Endothelial cell of umbilical vein (primary cell): ENCODE measurements around the gene SLCO2A1. TPM values are rescaled to one million over a fixed set of nuclear protein-coding genes. Genes with fewer than 3 reads are reported as not detected.

Source experiments
- BruUV-seq: library from RNA; stranded (reverse); fragments of 400-500 nt; replicated peaks from 2 replicates; lab custom pipeline; 2021; lab: Mats Ljungman, UMichigan
- CTCF ChIA-PET: fragments of 300-600, 350-600 bp; sonication (Branson Sonifier 250); formaldehyde crosslinking; loops from one replicate; lab custom pipeline; 2021; ENCODE audit warnings: antibody characterized with exemption, inconsistent platforms; lab: Charles Lee
- POLR2A ChIA-PET: fragments of 300-600, 350-600 bp; sonication (Branson Sonifier 250); formaldehyde crosslinking; loops from one replicate; lab custom pipeline; 2021; ENCODE audit warnings: antibody characterized with exemption, inconsistent platforms; lab: Charles Lee
- DNase-seq: peaks from one replicate; pipeline ENCODE4 v3.0.0-alpha.2; 2011; ENCODE audit warnings: low read depth, low spot score
- FAIRE-seq: peaks from 2 replicates; lab custom pipeline; 2011; peaks lifted over from hg19 to GRCh38; lab: Jason Lieb, UNC
- H2AFZ ChIP-seq: 2 replicates; pipeline ENCODE4 v1.6.0; 2012; ENCODE audit warnings: low read depth, low read length, control low read depth, inconsistent platforms
- H3K27ac ChIP-seq: 2 replicates; pipeline ENCODE4 v1.5.1; 2011; ENCODE audit warnings: low read depth, mild to moderate bottlenecking, control low read depth, low read length, moderate library complexity; ENCODE audit not compliant: insufficient read depth
- H3K27me3 ChIP-seq, 2 experiments: 2 replicates each; pipeline versions ENCODE4 v1.6.0 to v1.6.1; 2011; ENCODE audit warnings: low read length in 2 of 2, mixed read lengths in 1 of 2; ENCODE audit not compliant: control insufficient read depth in 2 of 2, insufficient read depth in 2 of 2
- H3K36me3 ChIP-seq, 2 experiments: 2 replicates in 1 of 2; 3 replicates in 1 of 2; pipeline ENCODE4 v1.5.1; 2011; ENCODE audit warnings: low read length in 2 of 2, mild to moderate bottlenecking in 1 of 2, moderate library complexity in 1 of 2; ENCODE audit not compliant: control insufficient read depth in 2 of 2, insufficient read depth in 2 of 2; ENCODE audit errors: extremely low read depth in 1 of 2
- H3K4me1 ChIP-seq: 3 replicates; pipeline ENCODE4 v1.5.1; 2011; ENCODE audit warnings: mild to moderate bottlenecking, low read length; ENCODE audit not compliant: control insufficient read depth, insufficient read depth; ENCODE audit errors: extremely low read depth
- H3K4me2 ChIP-seq: 2 replicates; pipeline ENCODE4 v1.6.1; 2011; ENCODE audit warnings: low read length, control low read depth, mixed read lengths; ENCODE audit not compliant: insufficient read depth
- H3K4me3 ChIP-seq, 3 experiments: fragments of 200-600 bp in 1 of 3; sonication (generic), shearing (Covaris generic) in 1 of 3; replicated peaks in 1 of 3; 2 replicates each; pipeline ENCODE4 v1.5.1; 2011 to 2016; ENCODE audit warnings: control low read depth in 3 of 3, low read length in 3 of 3, mild to moderate bottlenecking in 2 of 3, inconsistent platforms in 1 of 3, low read depth in 1 of 3, moderate library complexity in 1 of 3; ENCODE audit not compliant: insufficient read depth in 1 of 3
- H3K79me2 ChIP-seq: 2 replicates; pipeline ENCODE4 v1.6.0; 2012; ENCODE audit warnings: low read length, inconsistent platforms; ENCODE audit not compliant: control insufficient read depth, insufficient read depth
- H3K9ac ChIP-seq: replicated peaks from 2 replicates; pipeline ENCODE3; 2011; ENCODE audit warnings: low read length, control low read depth; ENCODE audit not compliant: insufficient read depth; ENCODE audit errors: extremely low read depth
- H3K9me1 ChIP-seq: replicated peaks from 3 replicates; pipeline ENCODE4 v1.6.0; 2011; ENCODE audit warnings: mild to moderate bottlenecking, low read length; ENCODE audit not compliant: control insufficient read depth, insufficient read depth; ENCODE audit errors: extremely low read depth
- H3K9me3 ChIP-seq: replicated peaks from 2 replicates; pipeline ENCODE4 v1.5.1; 2012; ENCODE audit warnings: low read length, inconsistent platforms; ENCODE audit not compliant: control insufficient read depth, insufficient read depth
- H4K20me1 ChIP-seq: replicated peaks from 2 replicates; pipeline ENCODE3; 2011; ENCODE audit warnings: mild to moderate bottlenecking, low read length; ENCODE audit not compliant: control insufficient read depth, insufficient read depth; ENCODE audit errors: extremely low read depth
- JUN ChIP-seq: IDR thresholded peaks from 2 replicates; pipeline ENCODE4 v1.6.1; 2011; ENCODE audit warnings: borderline replicate concordance, low read depth; ENCODE audit not compliant: insufficient read length, insufficient read depth
- dilution Hi-C: fragments of 300-500 bp; cut with MboI; formaldehyde crosslinking; loops from one replicate; pipeline ENCODE4 v1.15.0; 2019; ENCODE audit warnings: low sequenced_read_pairs; ENCODE audit not compliant: extremely low pct_ligation_motif_present
- intact Hi-C: fragments of 100-400 bp; cut with micrococcal nuclease; formaldehyde crosslinking; loops from one replicate; pipeline ENCODE4 v1.10.0; 2022
- polyA plus RNA-seq, 4 experiments: library from polyadenylated mRNA; depleted of rRNA in 3 of 4; stranded (reverse) in 3 of 4; unstranded in 1 of 4; fragments of >200 nt; gene quantifications; 2 replicates each; pipeline versions ENCODE4 v1.2.1 to v1.2.3, GENCODE V29; 2011 to 2012; ENCODE audit warnings: missing spikeins in 1 of 4
- total RNA-seq: library from RNA; stranded (reverse); gene quantifications from 2 replicates; pipeline ENCODE4 v1.2.3, GENCODE V29; 2021
- TF ChIP-seq, protein P1 (sequence below), 2 donors: IDR thresholded peaks; 1 replicate in 1 of 2; 2 replicates in 1 of 2; pipeline ENCODE4 v1.5.1; 2011; ENCODE audit warnings: low read length in 2 of 2, mild to moderate bottlenecking in 2 of 2, moderate library complexity in 2 of 2, control low read depth in 1 of 2, inconsistent platforms in 1 of 2, low read depth in 1 of 2; ENCODE audit not compliant: insufficient read depth in 1 of 2; ENCODE audit errors: extremely low read depth in 1 of 2

Gene SLCO2A1
- total and polyA plus RNA-seq, 2 donors (not counting 3 experiments of a cell fraction or from before 2014, with no cell fraction given) = 1.4 to 11.9 TPM

DNA sequence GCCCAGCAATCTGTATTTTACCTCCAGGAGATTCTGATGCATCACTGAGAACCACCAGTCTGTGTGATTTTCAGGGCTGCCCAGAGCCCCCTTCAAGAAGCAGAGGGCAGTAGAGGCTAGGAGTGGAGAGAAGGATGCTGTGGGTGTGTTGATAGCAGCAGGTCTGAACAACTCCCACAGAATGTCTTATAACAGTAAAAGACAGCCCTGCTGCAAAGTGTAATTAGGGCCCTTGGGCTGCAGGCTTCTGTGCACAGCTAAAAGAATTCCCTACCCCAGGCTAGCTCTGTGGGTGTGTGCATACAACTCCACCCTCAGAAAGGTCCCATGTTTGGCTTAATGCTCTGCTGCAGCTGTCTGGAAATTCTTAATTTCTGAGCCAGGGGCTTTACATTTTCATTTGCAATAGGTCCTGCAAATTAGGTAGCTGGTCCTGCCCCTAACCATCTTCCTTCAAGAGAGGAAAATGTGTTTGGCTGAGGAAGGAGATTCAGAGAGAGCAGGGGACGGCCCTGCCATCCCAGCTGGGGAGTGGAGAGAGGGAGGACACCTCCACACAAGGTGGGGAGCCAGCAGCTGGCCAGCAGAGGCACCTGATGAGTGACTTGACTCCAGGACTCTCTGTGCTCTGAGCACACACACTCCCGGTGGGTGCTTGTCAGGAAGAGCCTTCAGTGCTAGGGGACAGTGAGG is 90.8 kb downstream of the SLCO2A1 start:
- CTCF ChIA-PET = interaction anchor here (0.9 to 8.6 kb wide), 7 partner anchors 9 to 273 kb away, joined by 3 to 82 read pairs (median 3); no protein-coding TSS in a partner anchor
- DNase-seq = no peak
- POLR2A ChIA-PET = no interaction called here
- no peaks in the 10 kb centered on the region for H3K79me2 ChIP-seq
- no TSS peak for BruUV-seq
- peaks cover 24% of the 10 kb centered on the region for H3K4me1 ChIP-seq
- H2AFZ ChIP-seq = no peak overlapping the region
- H3K4me2 ChIP-seq = no peak overlapping the region
- H3K4me3 ChIP-seq = no peak overlapping the region
- no peaks in the 10 kb centered on the region for H3K9me3 ChIP-seq
- no peaks in the 10 kb centered on the region for H4K20me1 ChIP-seq
- no peaks in the 10 kb centered on the region for H3K9me1 ChIP-seq
- no peaks in the 10 kb centered on the region for H3K27me3 ChIP-seq
- dilution Hi-C loops (loop anchor here (25.0 kb wide), 1 partner anchor 273 kb away; no protein-coding TSS in a partner anchor), intact Hi-C loops (loop anchor here (2.0 kb wide), 1 partner anchor 100 kb away; no protein-coding TSS in a partner anchor)
- H3K27ac ChIP-seq = no peak overlapping the region
- no peak for FAIRE-seq
- no peak overlapping the region for H3K9ac ChIP-seq
- H3K36me3 ChIP-seq = no peaks in the 10 kb centered on the region
- TF ChIP-seq, protein P1, sequence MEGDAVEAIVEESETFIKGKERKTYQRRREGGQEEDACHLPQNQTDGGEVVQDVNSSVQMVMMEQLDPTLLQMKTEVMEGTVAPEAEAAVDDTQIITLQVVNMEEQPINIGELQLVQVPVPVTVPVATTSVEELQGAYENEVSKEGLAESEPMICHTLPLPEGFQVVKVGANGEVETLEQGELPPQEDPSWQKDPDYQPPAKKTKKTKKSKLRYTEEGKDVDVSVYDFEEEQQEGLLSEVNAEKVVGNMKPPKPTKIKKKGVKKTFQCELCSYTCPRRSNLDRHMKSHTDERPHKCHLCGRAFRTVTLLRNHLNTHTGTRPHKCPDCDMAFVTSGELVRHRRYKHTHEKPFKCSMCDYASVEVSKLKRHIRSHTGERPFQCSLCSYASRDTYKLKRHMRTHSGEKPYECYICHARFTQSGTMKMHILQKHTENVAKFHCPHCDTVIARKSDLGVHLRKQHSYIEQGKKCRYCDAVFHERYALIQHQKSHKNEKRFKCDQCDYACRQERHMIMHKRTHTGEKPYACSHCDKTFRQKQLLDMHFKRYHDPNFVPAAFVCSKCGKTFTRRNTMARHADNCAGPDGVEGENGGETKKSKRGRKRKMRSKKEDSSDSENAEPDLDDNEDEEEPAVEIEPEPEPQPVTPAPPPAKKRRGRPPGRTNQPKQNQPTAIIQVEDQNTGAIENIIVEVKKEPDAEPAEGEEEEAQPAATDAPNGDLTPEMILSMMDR (IDR thresholded peaks at IDR 0.05; ENCODE audit: extremely low read depth in 1 of 2, insufficient read depth in 1 of 2, low read depth in 1 of 2, low read length in 2 of 2) = peak in 1 of 2 donors; percentile 34
- TF ChIP-seq JUN = no peak
